HG02798 (cell line): ENCODE results near the gene AXIN1.
"Not testable (repeated sequence)": the region's sequence is repeated elsewhere in the genome, so short reads cannot be mapped to it uniquely, and the experiment has no call there.

ENCODE experiments used
- ATAC-seq: cut with Tn5 transposase; IDR thresholded peaks from one replicate; pipeline ENCODE4 v1.9.1; 2021; ENCODE audit warnings: mild to moderate bottlenecking; ENCODE audit not compliant: unreplicated experiment, poor library complexity

Gene AXIN1

GRCh38 chr16:370979-371514 lies 18.5 kb upstream of the AXIN1 start:
- ATAC-seq, result no peak

- peak; percentile 87 for ATAC-seq
Observed at GRCh38 chr16:370443-370842, 17.9 kb upstream of the AXIN1 start, which contains the start of gene MRPL28. Gene MRPL28 (minus strand): TSS chr16:370538. CDS start chr16:370218, 320 bp downstream.

DNA sequence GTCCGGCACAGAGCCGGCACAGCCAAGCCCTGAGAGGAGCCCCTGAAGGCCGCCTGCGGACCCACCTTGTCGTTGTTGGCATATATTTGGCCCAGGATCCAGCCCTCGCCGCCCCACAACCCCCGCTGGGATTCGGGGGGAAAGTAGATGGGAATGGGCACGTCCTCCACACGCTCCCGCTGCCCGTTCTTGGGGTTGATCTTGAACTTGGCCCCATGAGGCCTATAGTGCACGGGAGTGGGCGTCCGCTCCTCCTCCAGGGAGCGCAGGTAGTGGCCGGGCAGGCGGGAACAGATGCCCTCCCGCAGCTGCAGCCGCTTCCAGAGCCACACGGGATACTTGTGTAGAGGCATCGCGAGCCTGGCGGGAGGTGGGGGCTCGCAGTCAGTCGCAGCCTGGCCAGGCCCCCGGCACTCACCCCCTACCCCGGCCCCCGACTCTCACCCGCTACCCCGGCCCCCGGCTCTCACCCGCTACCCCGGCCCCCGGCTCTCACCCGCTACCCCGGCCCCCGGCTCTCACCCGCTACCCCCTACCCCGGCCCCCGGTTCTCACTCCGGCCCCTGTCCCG lies 17.4 kb upstream of the AXIN1 start:
- ATAC-seq, result no peak

DNA sequence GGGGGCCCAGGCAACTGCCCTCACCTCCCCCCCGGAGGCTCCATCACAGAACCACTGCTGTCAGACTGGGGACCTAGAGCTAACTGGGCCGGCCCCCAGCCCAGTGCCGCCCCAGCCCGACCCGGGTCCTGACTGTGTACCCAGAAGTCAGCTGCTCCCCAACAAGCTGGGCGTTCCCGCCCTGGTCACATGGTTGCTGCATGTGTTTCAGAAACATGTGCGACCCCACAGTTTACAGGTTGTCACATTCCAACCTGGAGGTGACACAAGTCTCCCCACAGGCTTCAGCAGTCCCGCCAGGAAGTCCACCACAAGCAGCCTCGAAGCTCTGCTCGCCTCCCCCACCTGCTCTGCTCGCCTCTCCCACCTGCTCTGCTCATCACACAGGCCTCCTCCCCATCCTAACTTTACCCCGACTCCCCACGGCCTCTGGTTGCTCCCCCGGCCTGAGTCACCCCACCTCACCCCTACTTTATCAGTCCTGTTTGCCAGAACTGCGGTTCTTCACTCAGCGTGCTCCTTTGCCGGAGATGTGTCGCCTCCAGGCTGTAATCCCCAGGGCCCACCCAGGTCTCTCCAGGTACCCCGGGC lies 16.8 kb upstream of the AXIN1 start:
- no peak for ATAC-seq

DNA sequence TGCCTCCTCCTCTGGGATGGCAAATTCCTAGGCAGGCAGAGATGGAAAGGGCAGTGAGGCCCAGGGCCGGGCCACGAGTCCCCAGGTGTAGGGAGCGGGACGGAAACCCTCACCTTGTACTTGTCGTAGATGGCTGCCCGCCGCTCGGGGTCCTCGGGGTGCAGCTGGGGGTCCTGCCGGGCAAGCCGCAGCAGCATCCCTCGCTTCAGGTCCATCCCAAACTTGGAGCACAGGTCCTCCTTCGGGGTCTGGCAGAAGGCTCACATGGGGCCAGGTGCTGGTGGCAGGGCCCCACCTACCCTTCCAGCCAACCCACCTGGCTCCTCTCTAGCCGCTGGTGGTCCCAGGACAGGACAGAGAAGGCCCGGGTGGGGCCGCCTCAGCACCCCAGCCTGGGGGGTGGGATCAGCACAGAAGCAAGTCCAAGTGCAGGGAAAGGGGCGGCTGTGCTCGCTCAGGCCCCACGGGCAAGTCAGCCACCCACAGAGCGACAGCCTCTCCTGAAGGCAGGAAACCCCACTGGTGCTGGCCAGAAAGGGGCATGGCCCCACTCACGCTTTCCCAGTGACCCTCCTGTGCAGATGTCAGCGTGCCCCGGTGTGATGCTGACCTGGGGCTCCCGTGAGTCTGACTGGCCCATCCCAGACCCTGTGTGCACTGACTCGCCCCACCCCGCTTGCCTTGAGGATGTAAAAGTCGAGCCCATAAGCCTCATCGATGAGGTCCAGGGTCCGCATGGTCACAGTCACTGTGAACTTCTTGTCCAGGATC lies 16.1 kb upstream of the AXIN1 start:
- no peak for ATAC-seq

GRCh38 chr16:367333-367903 lies 14.9 kb upstream of the AXIN1 start:
- ATAC-seq, result no peak

DNA sequence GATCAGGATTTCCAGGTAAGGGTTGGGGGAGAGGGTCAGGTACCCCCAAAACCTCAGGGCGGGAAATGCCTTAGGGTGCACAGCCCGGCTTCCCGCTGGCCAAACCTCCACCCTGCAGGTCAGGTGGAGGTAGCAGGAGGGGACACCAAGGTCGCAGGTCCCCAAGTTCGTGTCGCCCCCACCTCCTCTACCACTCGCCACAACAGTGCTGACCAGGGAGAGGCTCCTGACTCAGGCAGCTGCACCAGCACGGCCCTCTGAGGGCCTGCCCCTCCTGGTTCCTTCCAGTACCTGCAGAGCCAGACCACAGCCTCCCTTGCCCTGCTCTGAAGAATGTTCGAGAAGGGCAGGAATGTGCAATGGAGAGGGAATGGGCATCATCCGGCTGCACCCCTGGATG lies 14.0 kb upstream of the AXIN1 start:
- no peak for ATAC-seq

DNA sequence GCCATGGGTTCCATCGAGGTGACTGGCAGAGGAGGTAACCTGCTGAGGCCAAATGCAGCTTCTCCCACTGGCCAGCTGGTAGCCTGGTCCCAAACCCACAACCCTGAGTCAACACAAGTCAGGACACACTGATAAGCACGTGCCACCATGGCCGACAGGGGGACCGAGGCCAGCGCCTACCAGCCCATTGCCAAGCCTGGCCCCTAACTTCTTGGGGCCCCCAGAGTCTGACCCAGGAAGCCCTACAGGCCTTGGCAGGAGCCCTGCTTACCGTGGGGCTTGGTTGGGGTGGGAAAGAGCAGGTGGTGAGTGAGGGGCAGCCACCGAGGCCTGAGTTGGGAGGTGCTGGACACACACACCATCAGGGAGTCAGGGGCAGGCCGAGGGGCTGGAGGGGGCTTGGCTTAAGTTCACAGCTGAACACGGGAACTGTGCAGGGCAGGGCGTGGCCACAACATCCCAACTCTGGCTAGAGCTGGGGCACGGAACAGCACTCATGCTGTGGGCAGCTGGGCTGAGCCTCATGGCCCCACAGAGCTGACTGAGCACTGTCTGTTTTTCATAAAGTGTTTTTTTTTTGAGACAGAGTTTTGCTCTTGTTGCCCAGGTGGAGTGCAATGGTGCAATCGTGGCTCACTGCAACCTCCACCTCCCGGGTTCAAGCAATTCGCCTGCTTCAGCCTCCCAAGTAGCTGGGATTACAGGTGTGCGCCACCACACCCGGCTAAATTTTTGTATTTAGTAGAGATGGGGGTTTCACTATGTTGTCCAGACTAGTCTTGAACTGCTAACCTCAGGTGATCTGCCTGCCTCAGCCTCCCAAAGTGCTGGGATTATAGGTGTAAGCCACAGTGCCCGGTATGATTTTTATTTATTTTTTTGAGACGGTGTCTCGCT lies 12.3 kb upstream of the AXIN1 start:
- ATAC-seq, result no peak

GRCh38 chr16:363766-364490 lies 11.4 kb upstream of the AXIN1 start:
- no peak for ATAC-seq

GRCh38 chr16:363110-363765 lies 10.7 kb upstream of the AXIN1 start:
- no peak for ATAC-seq

DNA sequence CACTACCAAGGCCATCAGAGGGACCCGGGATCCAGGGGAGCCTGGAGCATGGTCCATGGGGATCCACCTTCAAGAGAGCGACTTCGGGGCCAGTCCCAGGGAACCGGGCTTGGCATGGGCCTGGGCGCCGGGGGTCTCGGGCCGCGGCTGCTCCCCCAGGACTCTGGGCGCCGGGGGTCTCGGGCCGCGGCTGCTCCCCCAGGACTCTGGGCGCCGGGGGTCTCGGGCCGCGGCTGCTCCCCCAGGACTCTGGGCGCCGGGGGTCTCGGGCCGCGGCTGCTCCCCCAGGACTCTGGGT lies 10.1 kb upstream of the AXIN1 start:
- not testable (repeated sequence) for ATAC-seq

DNA sequence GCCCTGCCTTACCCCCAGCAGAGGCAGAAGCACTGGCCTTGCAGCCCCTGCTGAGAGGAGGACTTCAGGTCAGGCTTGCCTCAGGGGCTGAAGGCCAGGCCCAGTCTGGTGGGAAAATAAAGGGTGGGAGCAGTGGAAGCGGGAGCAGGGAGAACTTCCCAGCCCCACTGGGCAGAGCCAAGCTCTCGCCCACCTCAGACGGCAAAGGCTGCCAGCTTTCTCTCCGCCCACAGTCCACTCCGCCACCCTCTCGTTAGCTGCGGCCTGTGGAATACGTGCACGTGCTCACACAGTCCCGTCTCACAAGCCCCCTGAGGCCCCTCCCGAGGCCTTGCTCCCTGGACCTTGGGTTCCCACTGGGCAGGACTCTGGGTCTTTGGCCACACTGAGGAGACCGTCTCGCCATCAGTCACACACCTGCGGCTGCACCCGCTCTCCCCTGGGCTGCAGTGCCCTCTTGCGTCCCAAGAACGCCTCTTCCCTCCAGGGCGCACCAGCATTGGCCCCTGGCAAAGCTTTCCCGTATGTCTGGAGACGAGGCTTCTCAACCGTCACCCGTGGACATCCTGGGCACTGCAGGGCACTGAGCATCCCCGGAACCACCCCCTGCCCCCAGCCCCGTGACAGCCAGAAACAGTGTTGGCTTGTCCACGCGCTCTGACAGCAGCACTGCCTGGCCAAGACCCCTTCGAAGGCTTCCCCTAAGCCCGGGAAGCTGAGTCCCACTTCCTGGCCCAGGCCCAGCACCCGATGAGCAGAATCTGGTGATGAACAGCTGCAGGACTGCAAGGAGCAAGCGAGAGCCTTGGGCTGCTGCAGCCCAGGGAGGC lies 9.6 kb upstream of the AXIN1 start:
- ATAC-seq, result peak; percentile 63

GRCh38 chr16:361341-361871 lies 8.9 kb upstream of the AXIN1 start:
- ATAC-seq, result no peak

- ATAC-seq, result no peak
Observed at GRCh38 chr16:360698-361336, 8.3 kb upstream of the AXIN1 start.

- ATAC-seq, result no peak
Observed at GRCh38 chr16:359871-360697, 7.6 kb upstream of the AXIN1 start.

DNA sequence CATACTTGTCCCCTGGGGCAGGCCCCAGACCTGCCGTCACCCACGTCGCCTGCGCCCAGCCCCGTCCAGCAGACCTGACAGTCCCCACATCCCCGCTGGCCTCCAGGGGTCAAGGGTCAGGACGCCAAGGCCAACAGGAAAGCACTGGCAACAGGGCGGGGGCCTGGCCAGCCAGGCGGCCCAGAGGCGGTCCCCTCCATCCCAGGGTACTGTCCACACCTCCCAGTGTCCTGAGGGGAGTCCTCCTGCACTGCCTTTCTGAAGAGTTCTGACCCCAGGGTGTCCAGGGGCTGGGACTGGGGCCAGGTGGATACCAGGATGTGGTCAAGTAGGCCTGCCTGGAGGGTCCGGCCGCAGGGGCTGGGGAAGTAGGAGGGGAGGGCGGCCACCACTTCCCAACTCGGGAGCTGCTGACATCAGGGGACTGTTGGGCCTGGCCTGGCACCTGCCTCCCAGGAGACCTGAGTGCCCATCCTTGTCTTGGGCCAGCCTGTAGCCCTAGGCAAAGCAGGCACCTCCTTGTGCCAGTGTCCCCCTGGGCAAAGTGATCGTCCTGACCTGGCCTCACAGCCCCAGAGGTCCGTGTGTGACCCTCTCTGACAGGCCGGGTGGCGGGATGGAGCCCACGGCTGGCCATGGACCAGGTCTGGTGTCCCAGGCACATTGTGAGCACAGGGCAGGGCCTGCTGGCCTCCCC lies 6.7 kb upstream of the AXIN1 start:
- no peak for ATAC-seq
